ENCODE data around the gene GRID2. TPM values are rescaled to one million over a fixed set of nuclear protein-coding genes. Genes with fewer than 3 reads are reported as not detected.

GRID2 gene
- total RNA-seq, 4 donors from 2014 or later = 0.63 TPM; not detected in 3

- no peaks in the 10 kb centered on the region for H3K36me3 ChIP-seq
- no peaks in the 10 kb centered on the region for H3K27me3 ChIP-seq
- H3K9me3 ChIP-seq = peaks cover 0 to 3% (median 0%) of the 10 kb centered on the region in 4 donors
- no peak overlapping the region for H3K27ac ChIP-seq
- H3K4me1 ChIP-seq = no peaks in the 10 kb centered on the region
- no peak overlapping the region for H3K4me3 ChIP-seq
- TF ChIP-seq EP300 (IDR thresholded peaks at IDR 0.05) (no peak), POLR2A (IDR thresholded peaks at IDR 0.05) (no peak), CTCF (IDR thresholded peaks at IDR 0.05) (no peak)
- WGBS, 2 donors = 79 to 83% methylated on average over 4 of the region's 4 CpGs
- no peak for DNase-seq (ENCODE audit: low spot score in 2 of 2)
Measured at GRCh38 chr4:93182722-93183121, 879.0 kb downstream of the GRID2 start.

- H3K9me3 ChIP-seq = peaks cover 0 to 3% (median 0%) of the 10 kb centered on the region in 4 donors
- no peaks in the 10 kb centered on the region for H3K36me3 ChIP-seq
- no peak overlapping the region for H3K4me3 ChIP-seq
- DNase-seq (ENCODE audit: low spot score in 2 of 2) = no peak
- no peaks in the 10 kb centered on the region for H3K27me3 ChIP-seq
- no peaks in the 10 kb centered on the region for H3K4me1 ChIP-seq
- TF ChIP-seq EP300 (IDR thresholded peaks at IDR 0.05) (no peak), POLR2A (IDR thresholded peaks at IDR 0.05) (no peak), CTCF (IDR thresholded peaks at IDR 0.05) (no peak)
- no peak overlapping the region for H3K27ac ChIP-seq
Measured at GRCh38 chr4:93183576-93183975, 879.8 kb downstream of the GRID2 start.

GRCh38 chr4:93184053-93184452 lies 880.3 kb downstream of the GRID2 start:
- 26 to 36% methylated on average over 2 of the region's 2 CpGs for WGBS, 2 donors
- Histone ChIP-seq H3K4me3 (no peak overlapping the region), H3K36me3 (no peaks in the 10 kb centered on the region), H3K27me3 (no peaks in the 10 kb centered on the region), H3K9me3 (peaks cover 0 to 3% (median 0%) of the 10 kb centered on the region in 4 donors), H3K27ac (no peak overlapping the region), H3K4me1 (no peaks in the 10 kb centered on the region)
- TF ChIP-seq CTCF (IDR thresholded peaks at IDR 0.05) (no peak), EP300 (IDR thresholded peaks at IDR 0.05) (no peak), POLR2A (IDR thresholded peaks at IDR 0.05) (no peak)
- no peak for DNase-seq (ENCODE audit: low spot score in 2 of 2)

- DNase-seq (ENCODE audit: low spot score in 2 of 2) = no peak
- TF ChIP-seq POLR2A (IDR thresholded peaks at IDR 0.05) (no peak), EP300 (IDR thresholded peaks at IDR 0.05) (no peak), CTCF (IDR thresholded peaks at IDR 0.05) (no peak)
- H3K4me1 ChIP-seq = no peaks in the 10 kb centered on the region
- peaks cover 0 to 3% (median 0%) of the 10 kb centered on the region in 4 donors for H3K9me3 ChIP-seq
- 90 to 97% methylated on average over 1 of the region's 1 CpG for WGBS, 2 donors
- H3K4me3 ChIP-seq = no peak overlapping the region
- H3K27ac ChIP-seq = no peak overlapping the region
- H3K36me3 ChIP-seq = no peaks in the 10 kb centered on the region
- H3K27me3 ChIP-seq = no peaks in the 10 kb centered on the region
Measured at GRCh38 chr4:93186846-93187245, 883.1 kb downstream of the GRID2 start.

GRCh38 chr4:93187466-93187865 lies 883.7 kb downstream of the GRID2 start:
- Histone ChIP-seq H3K27me3 (no peaks in the 10 kb centered on the region), H3K9me3 (peaks cover 0 to 3% (median 0%) of the 10 kb centered on the region in 4 donors), H3K36me3 (no peaks in the 10 kb centered on the region), H3K4me1 (no peaks in the 10 kb centered on the region), H3K27ac (no peak overlapping the region), H3K4me3 (no peak overlapping the region)
- DNase-seq (ENCODE audit: low spot score in 2 of 2) = no peak
- TF ChIP-seq POLR2A (IDR thresholded peaks at IDR 0.05) (no peak), EP300 (IDR thresholded peaks at IDR 0.05) (no peak), CTCF (IDR thresholded peaks at IDR 0.05) (no peak)
- 83 to 85% methylated on average over 4 of the region's 4 CpGs for WGBS, 2 donors

Measured in tibial nerve (tissue), 4 donors.